ENCODE results near the gene NECAB2.

NECAB2 gene

GRCh38 chr16:83967838-83968305 is at the start of gene NECAB2:
Gene NECAB2 (plus strand): TSS chr16:83968244. CDS start chr16:83968649, 405 bp downstream.
- DNase-seq (ENCODE audit: low spot score) = no peak

GRCh38 chr16:83920894-83921491 is 47.1 kb upstream of the NECAB2 start:
- DNase-seq (ENCODE audit: low spot score) = no peak

- no peak for DNase-seq (ENCODE audit: low spot score)
Measured at GRCh38 chr16:83923581-83924365, 44.3 kb upstream of the NECAB2 start.

- DNase-seq (ENCODE audit: low spot score) = no peak
Measured at GRCh38 chr16:83924686-83925085, 43.4 kb upstream of the NECAB2 start.

GRCh38 chr16:83925095-83925905 is 42.7 kb upstream of the NECAB2 start:
- DNase-seq (ENCODE audit: low spot score) = no peak

GRCh38 chr16:83925957-83926725 is 41.9 kb upstream of the NECAB2 start:
- DNase-seq (ENCODE audit: low spot score) = no peak

GRCh38 chr16:83926726-83927397 is 41.2 kb upstream of the NECAB2 start:
- DNase-seq (ENCODE audit: low spot score) = peak; percentile 57

GRCh38 chr16:83928341-83929055 is 39.5 kb upstream of the NECAB2 start:
- no peak for DNase-seq (ENCODE audit: low spot score)

GRCh38 chr16:83929811-83930555 is 38.1 kb upstream of the NECAB2 start:
- no peak for DNase-seq (ENCODE audit: low spot score)

- no peak for DNase-seq (ENCODE audit: low spot score)
Measured at GRCh38 chr16:83930730-83931500, 37.1 kb upstream of the NECAB2 start.

GRCh38 chr16:83931556-83931955 is 36.5 kb upstream of the NECAB2 start:
- DNase-seq (ENCODE audit: low spot score) = no peak

GRCh38 chr16:83932304-83932703 is 35.7 kb upstream of the NECAB2 start:
- DNase-seq (ENCODE audit: low spot score) = no peak

GRCh38 chr16:83932955-83933673 is 34.9 kb upstream of the NECAB2 start:
- no peak for DNase-seq (ENCODE audit: low spot score)

GRCh38 chr16:83933885-83934683 is 34.0 kb upstream of the NECAB2 start:
- DNase-seq (ENCODE audit: low spot score) = no peak

- no peak for DNase-seq (ENCODE audit: low spot score)
Measured at GRCh38 chr16:83934684-83934977, 33.4 kb upstream of the NECAB2 start.

GRCh38 chr16:83935005-83935857 is 32.8 kb upstream of the NECAB2 start:
- DNase-seq (ENCODE audit: low spot score) = no peak

- no peak for DNase-seq (ENCODE audit: low spot score)
Measured at GRCh38 chr16:83935858-83936255, 32.2 kb upstream of the NECAB2 start.

Data from activated CD4-positive, alpha-beta T cell treated with anti-CD3 and anti-CD28 coated beads, Interleukin-2, Interleukin-4, amounts not matched to agents 100 ng/mL and 50 ng/mL, durations not matched to agents 16 hours and 8 hours (primary cell).